ENCODE measurements around the gene SUSD5.

SUSD5 gene

DNA sequence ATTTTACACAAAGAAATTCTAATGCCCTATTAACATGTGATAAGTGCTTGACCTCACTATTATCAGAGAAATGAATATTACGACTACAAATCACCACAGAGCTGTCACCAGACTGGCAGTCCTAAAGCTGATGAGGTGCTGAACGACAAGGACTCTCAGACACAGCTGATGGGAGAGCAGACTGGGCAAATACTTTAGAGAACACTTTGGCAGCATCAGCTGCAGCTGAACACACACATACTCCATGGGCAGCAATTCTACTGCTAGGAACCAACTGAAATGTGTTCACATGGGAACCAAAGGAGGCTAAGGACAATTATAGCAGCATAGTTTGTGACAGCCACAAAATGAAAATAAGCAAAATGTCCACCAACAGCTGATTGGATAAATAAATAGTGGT is 45.5 kb downstream of the SUSD5 start:
- no peaks in the 10 kb centered on the region for H3K79me2 ChIP-seq (ENCODE audit: low read length)
- H3K9me3 ChIP-seq (replicated peaks; ENCODE audit: insufficient read depth, low read length) = no peaks in the 10 kb centered on the region
- H3K4me3 ChIP-seq (ENCODE audit: low read length) = no peak overlapping the region
- DNase-seq = no peak
- H3K27ac ChIP-seq (ENCODE audit: low read length) = no peak overlapping the region
- H3F3A ChIP-seq (ENCODE audit: insufficient read depth, low read length) = no peaks in the 10 kb centered on the region
- no peak overlapping the region for H3K4me2 ChIP-seq (ENCODE audit: low read depth, low read length)
- H3K36me3 ChIP-seq (replicated peaks; ENCODE audit: insufficient read depth, low read length) = no peaks in the 10 kb centered on the region
- H3K27me3 ChIP-seq (replicated peaks; ENCODE audit: insufficient read depth, low read length) = no peaks in the 10 kb centered on the region
- TF ChIP-seq, protein P1, sequence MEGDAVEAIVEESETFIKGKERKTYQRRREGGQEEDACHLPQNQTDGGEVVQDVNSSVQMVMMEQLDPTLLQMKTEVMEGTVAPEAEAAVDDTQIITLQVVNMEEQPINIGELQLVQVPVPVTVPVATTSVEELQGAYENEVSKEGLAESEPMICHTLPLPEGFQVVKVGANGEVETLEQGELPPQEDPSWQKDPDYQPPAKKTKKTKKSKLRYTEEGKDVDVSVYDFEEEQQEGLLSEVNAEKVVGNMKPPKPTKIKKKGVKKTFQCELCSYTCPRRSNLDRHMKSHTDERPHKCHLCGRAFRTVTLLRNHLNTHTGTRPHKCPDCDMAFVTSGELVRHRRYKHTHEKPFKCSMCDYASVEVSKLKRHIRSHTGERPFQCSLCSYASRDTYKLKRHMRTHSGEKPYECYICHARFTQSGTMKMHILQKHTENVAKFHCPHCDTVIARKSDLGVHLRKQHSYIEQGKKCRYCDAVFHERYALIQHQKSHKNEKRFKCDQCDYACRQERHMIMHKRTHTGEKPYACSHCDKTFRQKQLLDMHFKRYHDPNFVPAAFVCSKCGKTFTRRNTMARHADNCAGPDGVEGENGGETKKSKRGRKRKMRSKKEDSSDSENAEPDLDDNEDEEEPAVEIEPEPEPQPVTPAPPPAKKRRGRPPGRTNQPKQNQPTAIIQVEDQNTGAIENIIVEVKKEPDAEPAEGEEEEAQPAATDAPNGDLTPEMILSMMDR (IDR thresholded peaks at IDR 0.05; ENCODE audit: low read length) = no peak
- TF ChIP-seq EZH2phosphoT487 (IDR thresholded peaks at IDR 0.05; ENCODE audit: low read length) (no peak), EZH2 (optimal IDR thresholded peaks at IDR 0.05; ENCODE audit: low read depth, low read length) (no peak)
- 0 out of 2 replicates have a peak, but pooled peaks cover 2% of the 10 kb centered on the region for H3K4me1 ChIP-seq (ENCODE audit: low read length)
- no peak overlapping the region for H3K9ac ChIP-seq (ENCODE audit: low read length)
- no peak overlapping the region for H2AFZ ChIP-seq (ENCODE audit: low read length)
- H3K9me2 ChIP-seq (replicated peaks; ENCODE audit: insufficient read depth, low read length) = no peaks in the 10 kb centered on the region
- H4K20me1 ChIP-seq (ENCODE audit: insufficient read depth, low read length) = no peaks in the 10 kb centered on the region

DNA sequence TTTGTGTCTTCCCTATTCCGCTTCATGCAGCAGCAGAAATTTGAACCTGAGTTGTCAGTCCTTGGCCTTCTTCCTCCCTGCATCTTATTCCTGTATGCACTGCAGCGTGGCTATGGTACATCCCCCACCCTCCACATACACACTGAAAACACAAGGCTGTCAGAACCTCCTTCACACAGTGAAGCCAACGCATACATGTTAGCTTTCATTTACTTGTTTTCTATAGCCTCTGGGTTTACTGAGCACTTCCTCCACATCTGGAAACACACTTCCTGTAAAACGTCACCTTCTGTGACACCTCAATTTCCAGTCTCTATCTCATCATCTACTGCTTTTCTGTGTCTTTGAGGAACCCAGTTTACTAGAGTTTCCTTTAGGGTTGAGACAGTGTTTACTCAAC is 47.0 kb downstream of the SUSD5 start:
- Histone ChIP-seq H3K36me3 (replicated peaks; ENCODE audit: insufficient read depth, low read length) (no peaks in the 10 kb centered on the region), H3K79me2 (ENCODE audit: low read length) (no peaks in the 10 kb centered on the region), H3K9me3 (replicated peaks; ENCODE audit: insufficient read depth, low read length) (no peaks in the 10 kb centered on the region), H3K9me2 (replicated peaks; ENCODE audit: insufficient read depth, low read length) (no peaks in the 10 kb centered on the region), H3K27me3 (replicated peaks; ENCODE audit: insufficient read depth, low read length) (no peaks in the 10 kb centered on the region), H3K27ac (ENCODE audit: low read length) (no peak overlapping the region), H2AFZ (ENCODE audit: low read length) (no peak overlapping the region), H3K4me1 (ENCODE audit: low read length) (peaks cover 6% of the 10 kb centered on the region; the same call in 1 of the 2 replicates), H3K4me3 (ENCODE audit: low read length) (no peak overlapping the region), H3K9ac (ENCODE audit: low read length) (no peak overlapping the region), H3F3A (ENCODE audit: insufficient read depth, low read length) (no peaks in the 10 kb centered on the region), H3K4me2 (ENCODE audit: low read depth, low read length) (no peak overlapping the region), H4K20me1 (ENCODE audit: insufficient read depth, low read length) (no peaks in the 10 kb centered on the region)
- TF ChIP-seq EZH2 (optimal IDR thresholded peaks at IDR 0.05; ENCODE audit: low read depth, low read length) = no peak
- TF ChIP-seq, protein P1 (IDR thresholded peaks at IDR 0.05; ENCODE audit: low read length) = no peak
- no peak for TF ChIP-seq EZH2phosphoT487 (IDR thresholded peaks at IDR 0.05; ENCODE audit: low read length)
- DNase-seq = peak; percentile 15

DNA sequence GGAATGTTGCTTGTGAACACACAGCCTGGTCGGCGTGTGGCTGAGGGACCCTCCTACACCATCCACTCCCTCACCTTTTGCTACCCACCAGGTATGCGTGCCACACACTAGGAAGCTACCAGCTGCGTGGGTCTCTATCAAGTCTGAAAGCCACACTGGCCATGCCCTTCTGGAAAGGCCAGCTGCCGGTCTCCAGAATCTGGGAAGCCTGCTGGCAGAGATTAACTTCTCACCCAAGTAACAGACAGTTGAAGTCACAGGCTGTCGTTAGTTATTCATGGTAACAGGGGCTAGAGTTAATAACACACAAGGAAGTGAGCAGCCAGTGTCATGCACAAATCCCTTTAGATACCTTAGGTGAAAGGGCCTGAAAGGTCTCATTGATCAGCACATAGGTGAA is 48.1 kb downstream of the SUSD5 start:
- H3K27ac ChIP-seq (ENCODE audit: low read length) = no peak overlapping the region
- no peaks in the 10 kb centered on the region for H3K79me2 ChIP-seq (ENCODE audit: low read length)
- no peak overlapping the region for H3K4me3 ChIP-seq (ENCODE audit: low read length)
- no peaks in the 10 kb centered on the region for H4K20me1 ChIP-seq (ENCODE audit: insufficient read depth, low read length)
- H3K9me3 ChIP-seq (replicated peaks; ENCODE audit: insufficient read depth, low read length) = no peaks in the 10 kb centered on the region
- peaks cover 6% of the 10 kb centered on the region; the same call in 1 of the 2 replicates for H3K4me1 ChIP-seq (ENCODE audit: low read length)
- TF ChIP-seq, protein P1 (IDR thresholded peaks at IDR 0.05; ENCODE audit: low read length) = no peak
- TF ChIP-seq EZH2 (optimal IDR thresholded peaks at IDR 0.05; ENCODE audit: low read depth, low read length) = no peak
- no peak for TF ChIP-seq EZH2phosphoT487 (IDR thresholded peaks at IDR 0.05; ENCODE audit: low read length)
- no peak overlapping the region for H2AFZ ChIP-seq (ENCODE audit: low read length)
- H3K27me3 ChIP-seq (replicated peaks; ENCODE audit: insufficient read depth, low read length) = no peaks in the 10 kb centered on the region
- no peak overlapping the region for H3K9ac ChIP-seq (ENCODE audit: low read length)
- H3K9me2 ChIP-seq (replicated peaks; ENCODE audit: insufficient read depth, low read length) = no peaks in the 10 kb centered on the region
- no peaks in the 10 kb centered on the region for H3F3A ChIP-seq (ENCODE audit: insufficient read depth, low read length)
- DNase-seq = no peak
- no peaks in the 10 kb centered on the region for H3K36me3 ChIP-seq (replicated peaks; ENCODE audit: insufficient read depth, low read length)
- no peak overlapping the region for H3K4me2 ChIP-seq (ENCODE audit: low read depth, low read length)

Measured in MM.1S (cell line).